ENCODE measurements around the gene PCK1.

The PCK1 gene

GRCh38 chr20:57577679-57578475, 17.0 kb downstream of the PCK1 start:
- no peak for DNase-seq (ENCODE audit: low read depth)

GRCh38 chr20:57578476-57579165, 17.7 kb downstream of the PCK1 start:
- no peak for DNase-seq (ENCODE audit: low read depth)

- DNase-seq (ENCODE audit: low read depth): no peak
Observed at GRCh38 chr20:57579331-57579897, 18.5 kb downstream of the PCK1 start.

GRCh38 chr20:57579898-57580447, 19.1 kb downstream of the PCK1 start:
- no peak for DNase-seq (ENCODE audit: low read depth)

GRCh38 chr20:57580478-57581201, 19.7 kb downstream of the PCK1 start:
- DNase-seq (ENCODE audit: low read depth): no peak

- DNase-seq (ENCODE audit: low read depth): no peak
Observed at GRCh38 chr20:57581202-57582028, 20.5 kb downstream of the PCK1 start.

- DNase-seq (ENCODE audit: low read depth): no peak
Observed at GRCh38 chr20:57582029-57582378, 21.1 kb downstream of the PCK1 start.

- DNase-seq (ENCODE audit: low read depth): no peak
Observed at GRCh38 chr20:57582432-57583288, 21.8 kb downstream of the PCK1 start.

GRCh38 chr20:57583289-57584257, 22.7 kb downstream of the PCK1 start:
- DNase-seq (ENCODE audit: low read depth): no peak

GRCh38 chr20:57584768-57585461, 24.0 kb downstream of the PCK1 start:
- DNase-seq (ENCODE audit: low read depth): no peak

GRCh38 chr20:57585466-57586213, 24.7 kb downstream of the PCK1 start:
- DNase-seq (ENCODE audit: low read depth): no peak

GRCh38 chr20:57586370-57586793, 25.5 kb downstream of the PCK1 start:
- DNase-seq (ENCODE audit: low read depth): no peak

GRCh38 chr20:57586943-57587277, 26.0 kb downstream of the PCK1 start:
- no peak for DNase-seq (ENCODE audit: low read depth)

GRCh38 chr20:57587278-57587988, 26.5 kb downstream of the PCK1 start:
- no peak for DNase-seq (ENCODE audit: low read depth)

GRCh38 chr20:57587989-57588377, 27.1 kb downstream of the PCK1 start:
- no peak for DNase-seq (ENCODE audit: low read depth)

- no peak for DNase-seq (ENCODE audit: low read depth)
Observed at GRCh38 chr20:57588596-57588995, 27.7 kb downstream of the PCK1 start.

- DNase-seq (ENCODE audit: low read depth): no peak
Observed at GRCh38 chr20:57589123-57589727, 28.3 kb downstream of the PCK1 start.
